SU-DHL-6 (cell line): Measurements from ENCODE around the gene MAP2K3.
"Not testable (repeated sequence)": the region's sequence is repeated elsewhere in the genome, so short reads cannot be mapped to it uniquely, and the experiment has no call there.

Experiments used
- EZH2phosphoT487 ChIP-seq: fragments of 200-600 bp; sonication (generic), shearing (Covaris generic); conservative IDR thresholded peaks from 2 replicates; pipeline ENCODE4 v1.6.1; 2018; ENCODE audit warnings: mild to moderate bottlenecking, antibody characterized with exemption, low read length, moderate library complexity, mixed read lengths
- TF ChIP-seq, protein P1 (sequence below): fragments of 200-600 bp; sonication (generic); IDR thresholded peaks from one replicate; pipeline ENCODE4 v1.5.1; 2017; ENCODE audit warnings: antibody characterized with exemption, mild to moderate bottlenecking, low read length, moderate library complexity; ENCODE audit not compliant: insufficient read depth, poor library complexity, severe bottlenecking

DNA sequence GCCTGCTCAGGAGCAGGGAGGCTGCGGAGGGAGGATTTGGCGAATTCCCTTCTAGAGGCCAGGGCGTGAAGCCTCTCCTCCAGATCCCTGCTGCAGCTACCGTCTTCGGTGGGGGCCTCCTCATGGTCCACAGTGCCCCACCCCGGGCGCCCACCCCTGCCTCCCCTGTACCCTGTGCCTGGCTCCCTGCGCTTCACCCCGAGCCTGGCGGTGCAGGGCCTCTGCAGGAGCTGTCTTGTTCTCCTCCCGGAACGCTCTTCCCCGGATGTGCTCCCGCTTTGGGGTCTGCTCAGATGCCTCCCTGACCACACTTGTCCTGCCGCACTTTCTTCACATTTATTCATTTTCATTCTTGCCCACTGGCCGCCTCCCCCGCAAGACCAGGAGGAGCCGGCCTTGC is 33.3 kb downstream of the MAP2K3 start:
- TF ChIP-seq, protein P1, sequence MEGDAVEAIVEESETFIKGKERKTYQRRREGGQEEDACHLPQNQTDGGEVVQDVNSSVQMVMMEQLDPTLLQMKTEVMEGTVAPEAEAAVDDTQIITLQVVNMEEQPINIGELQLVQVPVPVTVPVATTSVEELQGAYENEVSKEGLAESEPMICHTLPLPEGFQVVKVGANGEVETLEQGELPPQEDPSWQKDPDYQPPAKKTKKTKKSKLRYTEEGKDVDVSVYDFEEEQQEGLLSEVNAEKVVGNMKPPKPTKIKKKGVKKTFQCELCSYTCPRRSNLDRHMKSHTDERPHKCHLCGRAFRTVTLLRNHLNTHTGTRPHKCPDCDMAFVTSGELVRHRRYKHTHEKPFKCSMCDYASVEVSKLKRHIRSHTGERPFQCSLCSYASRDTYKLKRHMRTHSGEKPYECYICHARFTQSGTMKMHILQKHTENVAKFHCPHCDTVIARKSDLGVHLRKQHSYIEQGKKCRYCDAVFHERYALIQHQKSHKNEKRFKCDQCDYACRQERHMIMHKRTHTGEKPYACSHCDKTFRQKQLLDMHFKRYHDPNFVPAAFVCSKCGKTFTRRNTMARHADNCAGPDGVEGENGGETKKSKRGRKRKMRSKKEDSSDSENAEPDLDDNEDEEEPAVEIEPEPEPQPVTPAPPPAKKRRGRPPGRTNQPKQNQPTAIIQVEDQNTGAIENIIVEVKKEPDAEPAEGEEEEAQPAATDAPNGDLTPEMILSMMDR, result not testable (repeated sequence)
- TF ChIP-seq EZH2phosphoT487, result not testable (repeated sequence)
